Measurements from ENCODE around the gene PRKCI. TPM values are rescaled to one million over a fixed set of nuclear protein-coding genes. Genes with fewer than 3 reads are reported as not detected.
"Not testable (repeated sequence)": the region's sequence is repeated elsewhere in the genome, so short reads cannot be mapped to it uniquely, and the experiment has no call there.

Gene PRKCI
- total RNA-seq, 1 donor from 2014 or later = 24.2 TPM

GRCh38 chr3:170204023-170204472, 18.2 kb upstream of the PRKCI start:
- Mint-ChIP-seq H3K36me3 (ENCODE audit: low read depth) (no peaks in the 10 kb centered on the region), H3K27ac (no peak overlapping the region), H3K9me3 (no peaks in the 10 kb centered on the region), H3K4me3 (no peak overlapping the region), H3K4me1 (ENCODE audit: low read depth) (no peaks in the 10 kb centered on the region), H3K27me3 (ENCODE audit: insufficient read depth) (peaks cover 20% of the 10 kb centered on the region)
- intact Hi-C loops (cut with micrococcal nuclease) = no loop called here
- DNase-seq (ENCODE audit: low spot score) = no peak

GRCh38 chr3:170204509-170204908, 17.7 kb upstream of the PRKCI start:
- Mint-ChIP-seq H3K4me3 (no peak overlapping the region), H3K9me3 (no peaks in the 10 kb centered on the region), H3K27me3 (ENCODE audit: insufficient read depth) (peaks cover 20% of the 10 kb centered on the region), H3K27ac (no peak overlapping the region), H3K4me1 (ENCODE audit: low read depth) (no peaks in the 10 kb centered on the region), H3K36me3 (ENCODE audit: low read depth) (no peaks in the 10 kb centered on the region)
- DNase-seq (ENCODE audit: low spot score) = no peak
- intact Hi-C loops (cut with micrococcal nuclease) = no loop called here

GRCh38 chr3:170205302-170205701, 16.9 kb upstream of the PRKCI start:
- Mint-ChIP-seq H3K36me3 (ENCODE audit: low read depth) (no peaks in the 10 kb centered on the region), H3K9me3 (no peaks in the 10 kb centered on the region), H3K4me1 (ENCODE audit: low read depth) (no peaks in the 10 kb centered on the region), H3K27me3 (ENCODE audit: insufficient read depth) (peaks cover 18% of the 10 kb centered on the region), H3K27ac (no peak overlapping the region), H3K4me3 (no peak overlapping the region)
- DNase-seq (ENCODE audit: low spot score) = no peak
- intact Hi-C loops (cut with micrococcal nuclease) = no loop called here

GRCh38 chr3:170206164-170206762, 16.0 kb upstream of the PRKCI start:
- peaks cover 14% of the 10 kb centered on the region for H3K27me3 Mint-ChIP-seq (ENCODE audit: insufficient read depth)
- H3K36me3 Mint-ChIP-seq (ENCODE audit: low read depth); DNase-seq (ENCODE audit: low spot score); H3K4me1 Mint-ChIP-seq (ENCODE audit: low read depth); H3K9me3 Mint-ChIP-seq; intact Hi-C loops (cut with micrococcal nuclease); H3K4me3 Mint-ChIP-seq; H3K27ac Mint-ChIP-seq: not testable (repeated sequence)

GRCh38 chr3:170207717-170208116, 14.5 kb upstream of the PRKCI start:
- Mint-ChIP-seq H3K36me3 (ENCODE audit: low read depth) (no peaks in the 10 kb centered on the region), H3K27me3 (ENCODE audit: insufficient read depth) (peaks cover 12% of the 10 kb centered on the region), H3K4me3 (no peak overlapping the region), H3K4me1 (ENCODE audit: low read depth) (no peaks in the 10 kb centered on the region), H3K27ac (no peak overlapping the region), H3K9me3 (peaks cover 5% of the 10 kb centered on the region)
- intact Hi-C loops (cut with micrococcal nuclease) = no loop called here
- no peak for DNase-seq (ENCODE audit: low spot score)

GRCh38 chr3:170211668-170212067, 10.6 kb upstream of the PRKCI start:
- intact Hi-C loops (cut with micrococcal nuclease) = no loop called here
- H3K36me3 Mint-ChIP-seq (ENCODE audit: low read depth) = no peaks in the 10 kb centered on the region
- no peaks in the 10 kb centered on the region for H3K4me1 Mint-ChIP-seq (ENCODE audit: low read depth)
- no peak for DNase-seq (ENCODE audit: low spot score)
- no peak overlapping the region for H3K4me3 Mint-ChIP-seq
- H3K27ac Mint-ChIP-seq = no peak overlapping the region
- peaks cover 12% of the 10 kb centered on the region for H3K27me3 Mint-ChIP-seq (ENCODE audit: insufficient read depth)
- peaks cover 5% of the 10 kb centered on the region for H3K9me3 Mint-ChIP-seq

- Mint-ChIP-seq H3K27me3 (ENCODE audit: insufficient read depth) (peaks cover 2% of the 10 kb centered on the region), H3K27ac (no peak overlapping the region), H3K36me3 (ENCODE audit: low read depth) (no peaks in the 10 kb centered on the region), H3K4me1 (ENCODE audit: low read depth) (peaks cover 20% of the 10 kb centered on the region), H3K9me3 (no peaks in the 10 kb centered on the region), H3K4me3 (no peak overlapping the region)
- intact Hi-C loops (cut with micrococcal nuclease) = loop anchor here (5.0 kb wide), 1 partner anchor 647 kb away; no protein-coding TSS in a partner anchor
- no peak for DNase-seq (ENCODE audit: low spot score)
These were observed 2.4 kb upstream of the PRKCI start for GRCh38 chr3:170219850-170220249.

- intact Hi-C loops (cut with micrococcal nuclease) = loop anchor here (5.0 kb wide), 1 partner anchor 646 kb away; no protein-coding TSS in a partner anchor
- H3K4me1 Mint-ChIP-seq (ENCODE audit: low read depth) = peaks cover 25% of the 10 kb centered on the region
- H3K27ac Mint-ChIP-seq = no peak overlapping the region
- no peaks in the 10 kb centered on the region for H3K36me3 Mint-ChIP-seq (ENCODE audit: low read depth)
- peak overlapping the region; percentile 70 for H3K4me3 Mint-ChIP-seq
- no peak for DNase-seq (ENCODE audit: low spot score)
- H3K27me3 Mint-ChIP-seq (ENCODE audit: insufficient read depth) = no peaks in the 10 kb centered on the region
- H3K9me3 Mint-ChIP-seq = no peaks in the 10 kb centered on the region
These were observed 1.4 kb upstream of the PRKCI start for GRCh38 chr3:170220871-170221270.

GRCh38 chr3:170222647-170223541, 670 bp downstream of the PRKCI start:
- intact Hi-C loops (cut with micrococcal nuclease) = loop anchor here (1.0 to 5.0 kb wide), 9 partner anchors 34 to 686 kb away; partner anchors contain the start of genes EIF5A2, MYNN, PHC3 and SEC62
- H3K4me3 Mint-ChIP-seq = peak overlapping the region; percentile 94
- peak; percentile 14 for DNase-seq (ENCODE audit: low spot score)
- no peaks in the 10 kb centered on the region for H3K9me3 Mint-ChIP-seq
- H3K4me1 Mint-ChIP-seq (ENCODE audit: low read depth) = peaks cover 25% of the 10 kb centered on the region
- H3K27ac Mint-ChIP-seq = peak overlapping the region; percentile 80
- H3K36me3 Mint-ChIP-seq (ENCODE audit: low read depth) = no peaks in the 10 kb centered on the region
- no peaks in the 10 kb centered on the region for H3K27me3 Mint-ChIP-seq (ENCODE audit: insufficient read depth)

GRCh38 chr3:170225166-170225565, 2.9 kb downstream of the PRKCI start:
- intact Hi-C loops (cut with micrococcal nuclease) = no loop called here
- DNase-seq (ENCODE audit: low spot score) = no peak
- Mint-ChIP-seq H3K4me1 (ENCODE audit: low read depth) (peaks cover 25% of the 10 kb centered on the region), H3K4me3 (no peak overlapping the region), H3K9me3 (no peaks in the 10 kb centered on the region), H3K27me3 (ENCODE audit: insufficient read depth) (no peaks in the 10 kb centered on the region), H3K36me3 (ENCODE audit: low read depth) (no peaks in the 10 kb centered on the region), H3K27ac (no peak overlapping the region)

- DNase-seq (ENCODE audit: low spot score) = no peak
- intact Hi-C loops (cut with micrococcal nuclease) = no loop called here
These were observed 4.3 kb downstream of the PRKCI start for GRCh38 chr3:170226426-170226960.

GRCh38 chr3:170228093-170228766, 6.0 kb downstream of the PRKCI start:
- Mint-ChIP-seq H3K9me3 (no peaks in the 10 kb centered on the region), H3K36me3 (ENCODE audit: low read depth) (peaks cover 2% of the 10 kb centered on the region), H3K4me1 (ENCODE audit: low read depth) (peaks cover 17% of the 10 kb centered on the region), H3K27ac (no peak overlapping the region), H3K4me3 (no peak overlapping the region), H3K27me3 (ENCODE audit: insufficient read depth) (no peaks in the 10 kb centered on the region)
- DNase-seq (ENCODE audit: low spot score) = no peak
- intact Hi-C loops (cut with micrococcal nuclease) = no loop called here

More at GRCh38 chr3:170226426-170226960, 4.3 kb downstream of the PRKCI start:
- Mint-ChIP-seq H3K4me1 (ENCODE audit: low read depth) (peaks cover 25% of the 10 kb centered on the region), H3K36me3 (ENCODE audit: low read depth) (peaks cover 2% of the 10 kb centered on the region), H3K9me3 (no peaks in the 10 kb centered on the region), H3K4me3 (no peak overlapping the region), H3K27ac (no peak overlapping the region), H3K27me3 (ENCODE audit: insufficient read depth) (no peaks in the 10 kb centered on the region)

Measured in activated T-helper 1 cell treated with anti-CD3 and anti-CD28 coated beads, Interleukin-12 subunit alpha, Interleukin-12 subunit beta, Interleukin-2, Interleukin-4 antibody, amounts not matched to agents 30 ng/mL and 10 ng/mL and 1 ng/mL, durations not matched to agents 14 hours and 24 hours and 36 hours (primary cell).